ENCODE results near the gene UBN1.

The UBN1 gene

GRCh38 chr16:4882000-4882632 lies 34.8 kb downstream of the UBN1 start:
- ChIA-PET POLR2A (no interaction called here), CTCF (interaction anchor here (0.6 kb wide), 1 partner anchor 16 kb away, joined by 4 read pairs; no protein-coding TSS in a partner anchor)
- Histone ChIP-seq H3K9me3 (ENCODE audit: control insufficient read depth, insufficient read depth, low read depth, low read length) (no peaks in the 10 kb centered on the region), H3K36me3 (ENCODE audit: control insufficient read depth in 2 of 2, insufficient read depth in 1 of 2, low read length in 2 of 2) (peaks cover 0 to 96% of the 10 kb centered on the region in 2 experiments), H3K4me3 (ENCODE audit: low read depth, low read length) (no peak overlapping the region), H3K4me1 (ENCODE audit: control insufficient read depth, insufficient read depth, low read length) (peaks cover 8% of the 10 kb centered on the region; the same call in 1 of the 2 replicates), H3K27ac (ENCODE audit: extremely low read depth, low read depth, low read length) (peak overlapping the region; percentile 37; the same call in 1 of the 2 replicates)
- TF ChIP-seq ZNF16 (tag by site-specific recombination; IDR thresholded peaks at IDR 0.05; ENCODE audit: low read depth) (no peak), ZNF701 (tag by site-specific recombination; IDR thresholded peaks at IDR 0.05) (no peak), KLF7 (tag by site-specific recombination; IDR thresholded peaks at IDR 0.05; ENCODE audit: borderline replicate concordance) (no peak), ZNF302 (tag by site-specific recombination; IDR thresholded peaks at IDR 0.05; ENCODE audit: low read depth) (no peak), PRDM4 (tag by site-specific recombination; IDR thresholded peaks at IDR 0.05) (peak; percentile 84), KLF1 (tag by site-specific recombination; IDR thresholded peaks at IDR 0.05) (0 out of 2 replicates have a peak, but pooled peaks have one; percentile 17), ZNF10 (tag by site-specific recombination; IDR thresholded peaks at IDR 0.05) (no peak), ZNF610 (tag by site-specific recombination; IDR thresholded peaks at IDR 0.05; ENCODE audit: borderline replicate concordance) (no peak)

GRCh38 chr16:4882633-4883285 lies 35.5 kb downstream of the UBN1 start:
- peaks cover 8% of the 10 kb centered on the region; the same call in 1 of the 2 replicates for H3K4me1 ChIP-seq (ENCODE audit: control insufficient read depth, insufficient read depth, low read length)
- TF ChIP-seq ZBTB49 (tag by site-specific recombination; IDR thresholded peaks at IDR 0.05; ENCODE audit: low read depth) (no peak), HIC1 (tag by site-specific recombination; IDR thresholded peaks at IDR 0.05) (peak; percentile 60; the same call in 1 of the 2 replicates), ZFP69B (tag by site-specific recombination; IDR thresholded peaks at IDR 0.05) (no peak), OSR2 (tag by site-specific recombination; IDR thresholded peaks at IDR 0.05) (peak; percentile 53; the same call in 1 of the 2 replicates), ZNF600 (tag by site-specific recombination; IDR thresholded peaks at IDR 0.05) (0 out of 2 replicates have a peak, but pooled peaks have one; percentile 38), SP2 (tag by site-specific recombination; IDR thresholded peaks at IDR 0.05) (0 out of 2 replicates have a peak, but pooled peaks have one; percentile 12), ZNF2 (tag by site-specific recombination; IDR thresholded peaks at IDR 0.05) (no peak), PATZ1 (tag by site-specific recombination; IDR thresholded peaks at IDR 0.05) (0 out of 2 replicates have a peak, but pooled peaks have one; percentile 28)
- CTCF ChIA-PET, result interaction anchor here (0.6 kb wide), 1 partner anchor 16 kb away, joined by 4 read pairs; no protein-coding TSS in a partner anchor
- H3K27ac ChIP-seq (ENCODE audit: extremely low read depth, low read depth, low read length), result no peak overlapping the region
- no peak overlapping the region for H3K4me3 ChIP-seq (ENCODE audit: low read depth, low read length)
- POLR2A ChIA-PET, result no interaction called here
- no peaks in the 10 kb centered on the region for H3K9me3 ChIP-seq (ENCODE audit: control insufficient read depth, insufficient read depth, low read depth, low read length)
- peaks cover 0 to 95% of the 10 kb centered on the region in 2 experiments for H3K36me3 ChIP-seq (ENCODE audit: control insufficient read depth in 2 of 2, insufficient read depth in 1 of 2, low read length in 2 of 2)

All from HEK293 (cell line).